H1 (cell line): Measurements from ENCODE around the gene JDP2.

Experiments used
- CBX8 ChIP-seq: fragments of 300-800, 300-1000 bp; sonication (generic); IDR thresholded peaks from 2 replicates; pipeline ENCODE4 v1.7.1; 2016; ENCODE audit warnings: low read depth, low read length, borderline replicate concordance
- EGR1 ChIP-seq: IDR thresholded peaks from 2 replicates; pipeline ENCODE4 v1.6.1; 2011; ENCODE audit warnings: low read depth, low read length, borderline replicate concordance
- JUN ChIP-seq: IDR thresholded peaks from 2 replicates; pipeline ENCODE4 v1.6.1; 2011; ENCODE audit warnings: low read depth, mild to moderate bottlenecking, improper control_type of control experiment, low read length
- KDM5A ChIP-seq: fragments of 200-600 bp; IDR thresholded peaks from 2 replicates; pipeline ENCODE4 v1.7.1; 2012; ENCODE audit warnings: mild to moderate bottlenecking, low read length, inconsistent platforms, mixed read lengths
- PHF8 ChIP-seq: fragments of 200-600 bp; sonication (generic); conservative IDR thresholded peaks from 2 replicates; pipeline ENCODE4 v1.7.1; 2012; ENCODE audit warnings: low read depth, mild to moderate bottlenecking, inconsistent platforms, low read length, moderate library complexity
- POLR2A ChIP-seq, 2 experiments: IDR thresholded peaks; 1 replicate in 1 of 2; 2 replicates in 1 of 2; pipeline ENCODE4 v1.6.1; 2011; ENCODE audit warnings: low read depth in 2 of 2, low read length in 2 of 2, mild to moderate bottlenecking in 2 of 2; ENCODE audit errors: control extremely low read depth in 1 of 2
- POLR2AphosphoS5 ChIP-seq: IDR thresholded peaks from 2 replicates; pipeline ENCODE4 v1.6.1; 2011; ENCODE audit warnings: low read depth, low read length
- SUZ12 ChIP-seq: fragments of 200-600 bp; sonication (generic); IDR thresholded peaks from 2 replicates; pipeline ENCODE4 v1.6.1; 2012; ENCODE audit warnings: mild to moderate bottlenecking, inconsistent platforms, low read length, moderate library complexity, mixed read lengths
- TCF12 ChIP-seq: IDR thresholded peaks from 2 replicates; pipeline ENCODE4 v1.6.1; 2011; ENCODE audit warnings: low read depth, mild to moderate bottlenecking, low read length
- YY1 ChIP-seq: IDR thresholded peaks from 2 replicates; pipeline ENCODE4 v1.6.1; 2011; ENCODE audit warnings: low read depth, mild to moderate bottlenecking, low read length
- ZNF274 ChIP-seq: IDR thresholded peaks from 2 replicates; pipeline ENCODE4 v1.7.0; 2012; ENCODE audit warnings: low read length, borderline replicate concordance; ENCODE audit errors: extremely low read depth
- TF ChIP-seq, protein P1 (sequence below), 3 experiments: IDR thresholded peaks; 1 replicate in 2 of 3; 2 replicates in 1 of 3; pipeline versions ENCODE4 v1.5.1 to v1.6.1; 2011; ENCODE audit warnings: low read length in 3 of 3, mild to moderate bottlenecking in 3 of 3, inconsistent platforms in 2 of 3, low read depth in 1 of 3, moderate library complexity in 1 of 3; ENCODE audit not compliant: insufficient read depth in 1 of 3; ENCODE audit errors: control extremely low read depth in 1 of 3

DNA sequence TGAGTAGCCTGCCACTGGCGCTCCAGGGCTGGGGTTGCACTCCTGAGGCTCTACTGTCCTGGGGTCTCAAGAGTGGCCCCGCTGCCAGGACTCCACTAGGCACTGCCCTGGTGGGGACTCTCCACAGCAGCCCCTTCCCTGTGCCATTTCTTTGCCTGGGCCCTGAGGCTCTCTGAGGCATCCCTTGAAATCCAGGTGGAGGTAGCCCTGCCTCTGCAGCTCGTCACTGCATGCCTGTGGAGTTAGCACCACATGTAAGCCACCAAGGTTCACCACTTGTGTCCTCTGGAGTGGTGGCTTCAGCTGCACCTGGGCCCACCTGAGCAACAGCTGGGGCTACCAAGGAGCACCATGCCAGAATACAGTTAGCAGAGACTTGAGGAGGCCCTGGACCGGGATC, 54.5 kb downstream of the JDP2 start:
- TF ChIP-seq KDM5A (no peak), JUN (no peak), PHF8 (no peak), SUZ12 (no peak), POLR2AphosphoS5 (no peak), POLR2A (IDR thresholded peaks at IDR 0.05; ENCODE audit: control extremely low read depth in 1 of 2, low read depth in 2 of 2, low read length in 2 of 2) (no peak), YY1 (no peak), EGR1 (no peak), CBX8 (no peak), ZNF274 (no peak), TCF12 (no peak)
- TF ChIP-seq, protein P1, sequence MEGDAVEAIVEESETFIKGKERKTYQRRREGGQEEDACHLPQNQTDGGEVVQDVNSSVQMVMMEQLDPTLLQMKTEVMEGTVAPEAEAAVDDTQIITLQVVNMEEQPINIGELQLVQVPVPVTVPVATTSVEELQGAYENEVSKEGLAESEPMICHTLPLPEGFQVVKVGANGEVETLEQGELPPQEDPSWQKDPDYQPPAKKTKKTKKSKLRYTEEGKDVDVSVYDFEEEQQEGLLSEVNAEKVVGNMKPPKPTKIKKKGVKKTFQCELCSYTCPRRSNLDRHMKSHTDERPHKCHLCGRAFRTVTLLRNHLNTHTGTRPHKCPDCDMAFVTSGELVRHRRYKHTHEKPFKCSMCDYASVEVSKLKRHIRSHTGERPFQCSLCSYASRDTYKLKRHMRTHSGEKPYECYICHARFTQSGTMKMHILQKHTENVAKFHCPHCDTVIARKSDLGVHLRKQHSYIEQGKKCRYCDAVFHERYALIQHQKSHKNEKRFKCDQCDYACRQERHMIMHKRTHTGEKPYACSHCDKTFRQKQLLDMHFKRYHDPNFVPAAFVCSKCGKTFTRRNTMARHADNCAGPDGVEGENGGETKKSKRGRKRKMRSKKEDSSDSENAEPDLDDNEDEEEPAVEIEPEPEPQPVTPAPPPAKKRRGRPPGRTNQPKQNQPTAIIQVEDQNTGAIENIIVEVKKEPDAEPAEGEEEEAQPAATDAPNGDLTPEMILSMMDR (IDR thresholded peaks at IDR 0.05; ENCODE audit: control extremely low read depth in 1 of 3, insufficient read depth in 1 of 3, low read depth in 1 of 3, low read length in 3 of 3) = no peak
